H1 (cell line): ENCODE data around the gene GGA1. TPM values are rescaled to one million over a fixed set of nuclear protein-coding genes. Genes with fewer than 3 reads are reported as not detected.

Experiments used
- CTCF ChIA-PET: fragments of 300-600 bp; sonication (Branson Sonifier 250); formaldehyde crosslinking; loops from one replicate; lab custom pipeline; 2021; ENCODE audit not compliant: partially characterized antibody; lab: Charles Lee
- POLR2A ChIA-PET: fragments of 300-600 bp; sonication (Branson Sonifier 250); formaldehyde crosslinking; loops from one replicate; lab custom pipeline; 2021; ENCODE audit warnings: inconsistent platforms; ENCODE audit not compliant: partially characterized antibody; lab: Charles Lee
- DNase-seq, 2 experiments: peaks; one replicate each; pipeline versions ENCODE4 v3.0.0 to v3.0.0-alpha.2; 2010 to 2022; ENCODE audit warnings: low spot score in 2 of 2, low read depth in 1 of 2, mixed read lengths in 1 of 2
- FAIRE-seq: peaks from 2 replicates; lab custom pipeline; 2011; peaks lifted over from hg19 to GRCh38; lab: Jason Lieb, UNC
- H2AFZ ChIP-seq: 2 replicates; pipeline ENCODE4 v1.8.1; 2012; ENCODE audit warnings: low read length, inconsistent platforms
- H2AK5ac ChIP-seq: 2 replicates; pipeline ENCODE4 v1.6.1; 2013; ENCODE audit warnings: low read depth, low read length
- H2BK120ac ChIP-seq: replicated peaks from 2 replicates; pipeline ENCODE3; 2013; ENCODE audit warnings: low read depth, low read length, inconsistent platforms
- H2BK12ac ChIP-seq: 2 replicates; pipeline ENCODE4 v1.6.1; 2013; ENCODE audit warnings: low read depth, low read length
- H2BK15ac ChIP-seq: 2 replicates; pipeline ENCODE4 v1.6.1; 2013; ENCODE audit warnings: low read length
- H2BK20ac ChIP-seq: 2 replicates; pipeline ENCODE4 v1.6.1; 2013; ENCODE audit warnings: low read length
- H2BK5ac ChIP-seq: 2 replicates; pipeline ENCODE4 v1.6.1; 2013; ENCODE audit warnings: low read depth, low read length
- H3K14ac ChIP-seq: 2 replicates; pipeline ENCODE4 v1.6.1; 2013; ENCODE audit warnings: inconsistent platforms; ENCODE audit not compliant: insufficient read length
- H3K18ac ChIP-seq: 2 replicates; pipeline ENCODE4 v1.6.1; 2013; ENCODE audit warnings: low read length; ENCODE audit errors: extremely low read depth
- H3K23ac ChIP-seq: 2 replicates; pipeline ENCODE4 v1.6.1; 2013; ENCODE audit warnings: inconsistent platforms; ENCODE audit not compliant: insufficient read length
- H3K23me2 ChIP-seq: 2 replicates; pipeline ENCODE4 v1.6.1; 2013; ENCODE audit warnings: low read depth, low read length
- H3K27ac ChIP-seq: 2 replicates; pipeline ENCODE4 v1.6.1; 2011; ENCODE audit warnings: low read depth, low read length, inconsistent platforms
- H3K27me3 ChIP-seq, 4 experiments: replicated peaks in 1 of 4; 1 replicate in 1 of 4; 2 replicates in 3 of 4; pipeline versions ENCODE4 v1.6.1 to v1.8.1; 2011 to 2013; ENCODE audit warnings: low read length in 3 of 4, mild to moderate bottlenecking in 3 of 4, inconsistent platforms in 2 of 4, mixed read lengths in 2 of 4, moderate library complexity in 1 of 4; ENCODE audit not compliant: control insufficient read depth in 3 of 4, insufficient read depth in 3 of 4; ENCODE audit errors: extremely low read depth in 1 of 4
- H3K36me3 ChIP-seq, 4 experiments: 2 replicates each; pipeline versions ENCODE4 v1.6.1 to v1.8.1; 2011 to 2013; ENCODE audit warnings: mild to moderate bottlenecking in 4 of 4, low read length in 3 of 4, moderate library complexity in 2 of 4, control low read depth in 1 of 4, inconsistent platforms in 1 of 4; ENCODE audit not compliant: insufficient read depth in 4 of 4, control insufficient read depth in 2 of 4
- H3K4ac ChIP-seq: replicated peaks from 2 replicates; pipeline ENCODE3; 2013; ENCODE audit warnings: low read length, low read depth, mixed read lengths, inconsistent platforms; ENCODE audit not compliant: insufficient read length
- H3K4me1 ChIP-seq, 4 experiments: replicated peaks in 1 of 4; 1 replicate in 1 of 4; 2 replicates in 3 of 4; pipeline versions ENCODE4 v1.6.1 to v1.8.1; 2011 to 2013; ENCODE audit warnings: low read length in 3 of 4, inconsistent platforms in 2 of 4, mixed read lengths in 1 of 4; ENCODE audit not compliant: insufficient read depth in 4 of 4, control insufficient read depth in 3 of 4
- H3K4me2 ChIP-seq, 2 experiments: 2 replicates each; pipeline versions ENCODE4 v1.6.1 to v1.8.1; 2011 to 2013; ENCODE audit warnings: low read depth in 2 of 2, low read length in 2 of 2, control low read depth in 1 of 2, inconsistent platforms in 1 of 2, mild to moderate bottlenecking in 1 of 2; ENCODE audit not compliant: insufficient read depth in 1 of 2
- H3K4me3 ChIP-seq, 4 experiments: fragments of 200-600, 300-600 bp in 1 of 4; sonication (generic), shearing (Covaris generic), sonication (Bioruptor Twin) in 1 of 4; 2 replicates each; pipeline versions ENCODE4 v1.5.1 to v1.8.1; 2011 to 2016; ENCODE audit warnings: low read length in 4 of 4, low read depth in 3 of 4, control low read depth in 2 of 4, inconsistent platforms in 2 of 4, mild to moderate bottlenecking in 2 of 4, mixed read lengths in 1 of 4, moderate library complexity in 1 of 4; ENCODE audit not compliant: insufficient read depth in 2 of 4; ENCODE audit errors: extremely low read depth in 1 of 4
- H3K56ac ChIP-seq: replicated peaks from 2 replicates; pipeline ENCODE3; 2013; ENCODE audit warnings: low read depth, mild to moderate bottlenecking, mixed read lengths, low read length, inconsistent platforms; ENCODE audit not compliant: insufficient read length
- H3K79me1 ChIP-seq: 2 replicates; pipeline ENCODE4 v1.6.1; 2013; ENCODE audit warnings: low read depth, low read length, control low read depth
- H3K79me2 ChIP-seq, 2 experiments: 2 replicates each; pipeline versions ENCODE4 v1.6.1 to v1.8.1; 2012 to 2013; ENCODE audit warnings: low read length in 2 of 2, mild to moderate bottlenecking in 2 of 2, inconsistent platforms in 1 of 2; ENCODE audit not compliant: insufficient read depth in 2 of 2, control insufficient read depth in 1 of 2
- H3K9ac ChIP-seq, 4 experiments: replicated peaks in 1 of 4; 1 replicate in 1 of 4; 2 replicates in 3 of 4; pipeline versions ENCODE4 v1.6.1 to v1.8.1; 2011 to 2013; ENCODE audit warnings: low read depth in 3 of 4, low read length in 3 of 4, control low read depth in 2 of 4, mild to moderate bottlenecking in 2 of 4, moderate library complexity in 2 of 4, inconsistent platforms in 1 of 4; ENCODE audit errors: extremely low read depth in 1 of 4
- H3K9me3 ChIP-seq, 2 experiments: 2 replicates each; pipeline versions ENCODE4 v1.6.1 to v1.8.1; 2012 to 2013; ENCODE audit warnings: mild to moderate bottlenecking in 2 of 2, moderate library complexity in 2 of 2, control low read depth in 1 of 2, inconsistent platforms in 1 of 2, low read depth in 1 of 2, low read length in 1 of 2, mixed read lengths in 1 of 2; ENCODE audit not compliant: insufficient read depth in 2 of 2
- H4K20me1 ChIP-seq, 2 experiments: replicated peaks in 1 of 2; 2 replicates each; pipeline versions ENCODE3 to v1.8.1; 2011 to 2013; ENCODE audit warnings: inconsistent platforms in 2 of 2, low read length in 2 of 2, mild to moderate bottlenecking in 1 of 2; ENCODE audit not compliant: insufficient read depth in 2 of 2, control insufficient read depth in 1 of 2
- H4K5ac ChIP-seq: 2 replicates; pipeline ENCODE4 v1.6.1; 2013; ENCODE audit warnings: low read length, low read depth, mixed read lengths, inconsistent platforms; ENCODE audit not compliant: insufficient read length
- H4K8ac ChIP-seq: 2 replicates; pipeline ENCODE4 v1.8.0; 2013; ENCODE audit warnings: mild to moderate bottlenecking, moderate library complexity, low read length, inconsistent platforms; ENCODE audit not compliant: insufficient read depth; ENCODE audit errors: extremely low read depth
- H4K91ac ChIP-seq: replicated peaks from 2 replicates; pipeline ENCODE3; 2013; ENCODE audit warnings: low read length, mixed read lengths, inconsistent platforms; ENCODE audit not compliant: insufficient read length
- SP4 ChIP-seq: IDR thresholded peaks from 2 replicates; pipeline ENCODE4 v1.6.1; 2012; ENCODE audit warnings: low read length, inconsistent platforms
- USF2 ChIP-seq: IDR thresholded peaks from 2 replicates; pipeline ENCODE4 v1.6.1; 2011; ENCODE audit warnings: low read length, improper control_type of control experiment
- WGBS, 2 experiments: shearing (Covaris generic) in 1 of 2; methylation state at CpG; one replicate each; pipeline versions ENCODE4 v1.1.6 to v1.1.7; 2013 to 2015; ENCODE audit warnings: low lambda C conversion rate in 2 of 2, mixed read lengths in 2 of 2, inconsistent platforms in 1 of 2, low coverage in 1 of 2, missing lambda C conversion rate in 1 of 2; ENCODE audit not compliant: insufficient replicate concordance in 2 of 2, insufficient coverage in 1 of 2, insufficient read length in 1 of 2; ENCODE audit errors: extremely low coverage in 1 of 2, missing lambda C conversion rate in 1 of 2; 5-methylcytosine and 5-hydroxymethylcytosine counted together
- polyA plus RNA-seq, 7 experiments: library from polyadenylated mRNA; depleted of rRNA in 3 of 7; stranded (reverse) in 5 of 7; unstranded in 2 of 7; fragments of >200 nt in 5 of 7; fragments of 200-250 nt in 2 of 7; gene quantifications; 1 replicate in 5 of 7; 2 replicates in 1 of 7; 4 replicates in 1 of 7; pipeline versions ENCODE4 v1.2.1 to v1.2.3, GENCODE V29; 2011 to 2013; ENCODE audit warnings: missing spikeins in 2 of 7, mixed read lengths in 2 of 7
- total RNA-seq: library from RNA; stranded (reverse); fragmentation: NEBNext Ultra II Directional; extraction: Animal tissue kit (Norgen Biotek cat#: 25700); gene quantifications from 2 replicates; pipeline ENCODE4 v1.2.1, GENCODE V29; 2021

The GGA1 gene
- total and polyA plus RNA-seq, 2 of the 8 experiments (the other 6 are each of a cell fraction or from before 2014, with no cell fraction given) = 49.3 to 57.2 TPM

- H2BK120ac ChIP-seq = no peak overlapping the region
- CTCF ChIA-PET = interaction anchor here (0.8 to 11.1 kb wide), 5 partner anchors 9 to 67 kb away, joined by 3 to 140 read pairs (median 4); no protein-coding TSS in a partner anchor
These were observed 20.2 kb downstream of the GGA1 start for GRCh38 chr22:37628830-37629229.

More at GRCh38 chr22:37628830-37629229, 20.2 kb downstream of the GGA1 start:
- H4K5ac ChIP-seq = no peak overlapping the region
- no peak overlapping the region for H2BK20ac ChIP-seq
- DNase-seq = no peak
- no peak overlapping the region for H2AK5ac ChIP-seq
- H3K23me2 ChIP-seq = no peaks in the 10 kb centered on the region
- H3K9ac ChIP-seq = no peak overlapping the region
- H3K79me1 ChIP-seq = 0 out of 2 replicates have a peak, but pooled peaks cover 2% of the 10 kb centered on the region
- H2BK15ac ChIP-seq = no peak overlapping the region
- no peak for TF ChIP-seq SP4
- TF ChIP-seq USF2 = no peak
- no peaks in the 10 kb centered on the region for H3K27me3 ChIP-seq
- H3K56ac ChIP-seq = no peak overlapping the region
- H4K8ac ChIP-seq = no peak overlapping the region
- no peak overlapping the region for H3K4ac ChIP-seq
- no peak overlapping the region for H3K4me2 ChIP-seq
- H3K4me1 ChIP-seq = peaks cover 0 to 13% (median 7%) of the 10 kb centered on the region in 4 experiments; a peak in 6 of 7 replicates
- no peak overlapping the region for H3K23ac ChIP-seq
- no peaks in the 10 kb centered on the region for H3K9me3 ChIP-seq
- no peak overlapping the region for H3K14ac ChIP-seq
- H3K18ac ChIP-seq = no peak overlapping the region
- H2AFZ ChIP-seq = no peak overlapping the region
- no peak overlapping the region for H2BK5ac ChIP-seq
- FAIRE-seq = no peak
- H4K20me1 ChIP-seq = peaks cover 0 to 2% of the 10 kb centered on the region in 2 experiments
- H3K4me3 ChIP-seq = no peak overlapping the region
- H3K79me2 ChIP-seq = no peaks in the 10 kb centered on the region
- H4K91ac ChIP-seq = no peak overlapping the region
- peaks cover 0 to 6% (median 2%) of the 10 kb centered on the region in 4 experiments; a peak in 3 of 8 replicates for H3K36me3 ChIP-seq
- WGBS, 2 experiments = 88% methylated on average over 8 of the region's 8 CpGs; no CpG with 5 or more reads in 1 of the 2 experiments
- H2BK12ac ChIP-seq = no peak overlapping the region
- H3K27ac ChIP-seq = no peak overlapping the region
- POLR2A ChIA-PET = interaction anchor here (0.6 to 1.6 kb wide), 8 partner anchors 8 to 67 kb away, joined by 3 to 4 read pairs (median 3); partner anchors contain the start of gene NOL12
